ENCODE data around the gene PHF12.

The PHF12 gene

DNA sequence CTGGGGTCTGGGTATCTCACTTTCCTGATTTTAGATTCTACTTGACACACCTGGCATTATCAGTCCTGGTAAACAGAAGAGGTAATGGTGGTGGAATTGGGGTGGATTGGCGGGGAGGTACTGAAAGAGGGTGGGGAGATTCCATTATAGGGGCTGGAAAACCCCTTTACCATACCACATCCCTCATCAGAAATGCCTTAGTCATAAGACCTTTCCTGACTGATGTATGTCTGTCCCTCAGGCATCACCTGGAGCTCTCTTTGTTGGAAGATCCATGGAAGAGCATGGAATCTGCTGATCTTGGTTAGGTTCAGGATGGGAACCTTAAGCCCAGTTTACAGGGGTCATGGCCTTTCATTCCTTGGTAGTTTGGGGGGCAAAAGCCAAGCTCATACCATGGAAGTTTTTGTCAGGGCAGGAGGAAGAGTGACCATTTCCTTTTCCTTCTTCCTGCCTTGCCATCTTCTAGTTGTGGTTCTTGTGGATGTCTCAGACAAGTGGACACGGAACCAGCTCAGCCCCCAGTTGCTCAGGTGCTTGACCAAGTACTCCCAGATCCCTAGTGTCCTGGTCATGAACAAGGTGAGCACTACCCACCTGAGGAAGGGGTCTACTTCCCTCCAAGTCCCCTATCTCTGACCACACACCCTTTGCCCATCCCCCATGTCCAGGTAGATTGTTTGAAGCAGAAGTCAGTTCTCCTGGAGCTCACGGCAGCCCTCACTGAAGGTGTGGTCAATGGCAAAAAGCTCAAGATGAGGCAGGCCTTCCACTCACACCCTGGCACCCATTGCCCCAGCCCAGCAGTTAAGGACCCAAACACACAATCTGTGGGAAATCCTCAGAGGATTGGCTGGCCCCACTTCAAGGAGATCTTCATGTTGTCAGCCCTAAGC, 93.2 kb downstream of the PHF12 start:
- no peak for DNase-seq

- no peak for DNase-seq
These were observed 95.2 kb downstream of the PHF12 start for GRCh38 chr17:28856028-28856574.

DNA sequence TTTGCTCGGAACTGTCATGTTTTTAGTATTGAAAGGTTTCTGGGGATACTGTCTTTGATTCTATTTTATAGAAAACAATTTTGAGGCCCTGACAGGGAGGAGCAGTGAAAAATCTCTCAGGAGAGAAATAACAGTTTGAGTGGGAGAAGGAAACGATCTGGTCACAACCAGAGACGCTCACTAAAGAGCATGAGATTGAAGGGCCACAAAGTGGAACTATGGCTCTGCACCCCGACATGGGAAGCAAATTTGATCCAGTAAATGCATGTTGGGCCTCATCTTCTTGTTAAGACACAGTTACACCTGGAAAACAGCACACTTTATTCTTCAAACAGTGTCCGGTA, 96.0 kb downstream of the PHF12 start:
- no peak for DNase-seq

Data from C1 segment of cervical spinal cord (tissue), 14 donors.